T-helper 17 cell (primary cell): ENCODE measurements around the gene CD200. TPM values are rescaled to one million over a fixed set of nuclear protein-coding genes. Genes with fewer than 3 reads are reported as not detected.
"Not testable (repeated sequence)": the region's sequence is repeated elsewhere in the genome, so short reads cannot be mapped to it uniquely, and the experiment has no call there.

Experiments
- ATAC-seq: fragments of 150-1000 bp; cut with Tn5 transposase; 2 replicates; pipeline ENCODE4 v1.10.0; 2021; ENCODE audit warnings: mild to moderate bottlenecking, moderate library complexity
- DNase-seq, 3 donors: peaks; one replicate each; pipeline versions ENCODE4 v3.0.0 to v3.0.0-alpha.2; 2020 to 2021
- H3K9me3 ChIP-seq: one replicate; pipeline ENCODE4 v1.7.0; 2013; ENCODE audit warnings: low read length, mild to moderate bottlenecking; ENCODE audit not compliant: control insufficient read depth, poor library complexity, severe bottlenecking
- H3K27ac Mint-ChIP-seq: one replicate; pipeline ENCODE4 v1.8.0; 2022; ENCODE audit warnings: mild to moderate bottlenecking, moderate library complexity, mixed read lengths
- H3K27me3 Mint-ChIP-seq: one replicate; pipeline ENCODE4 v1.8.0; 2022; ENCODE audit warnings: mixed read lengths
- H3K36me3 Mint-ChIP-seq: one replicate; pipeline ENCODE4 v1.8.0; 2022; ENCODE audit warnings: low read depth, mixed read lengths
- H3K4me1 Mint-ChIP-seq: one replicate; pipeline ENCODE4 v1.8.0; 2022; ENCODE audit warnings: mild to moderate bottlenecking, mixed read lengths
- H3K4me3 Mint-ChIP-seq: one replicate; pipeline ENCODE4 v1.8.0; 2022; ENCODE audit warnings: mild to moderate bottlenecking, moderate library complexity, mixed read lengths
- total RNA-seq, 4 donors: library from RNA in 2 of 4; stranded (reverse) in 2 of 4; gene quantifications; one replicate each; pipeline ENCODE4 v1.2.3 and lab custom pipeline; 2022 to 2026

Gene CD200
- total RNA-seq, 2 donors from 2014 or later = 1.7 to 2.8 TPM

DNA sequence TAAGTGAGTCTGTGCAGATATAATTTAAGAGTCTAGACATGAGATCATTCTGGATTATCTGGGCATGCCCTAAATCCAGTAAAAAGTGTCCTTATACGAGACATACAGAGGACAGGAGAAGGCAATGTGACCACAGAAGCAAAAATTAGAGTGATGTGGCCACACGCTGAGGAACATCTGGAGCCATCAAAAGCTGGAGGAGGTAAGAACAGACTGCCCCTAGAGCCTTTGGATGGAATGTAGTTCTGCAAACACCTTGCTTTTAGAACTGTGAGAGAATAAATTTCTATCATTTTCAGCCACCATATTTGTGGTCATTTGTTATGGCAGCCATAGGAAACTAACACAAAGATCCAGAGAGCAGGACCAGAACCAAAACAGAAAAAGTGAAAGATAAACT is 41.0 kb downstream of the CD200 start:
- H3K27me3 Mint-ChIP-seq = no peaks in the 10 kb centered on the region
- DNase-seq (no peak), ATAC-seq (no peak)
- peaks cover 5% of the 10 kb centered on the region for H3K4me1 Mint-ChIP-seq
- H3K27ac Mint-ChIP-seq = no peak overlapping the region
- H3K36me3 Mint-ChIP-seq = no peaks in the 10 kb centered on the region
- no peak overlapping the region for H3K4me3 Mint-ChIP-seq
- no peaks in the 10 kb centered on the region for H3K9me3 ChIP-seq

DNA sequence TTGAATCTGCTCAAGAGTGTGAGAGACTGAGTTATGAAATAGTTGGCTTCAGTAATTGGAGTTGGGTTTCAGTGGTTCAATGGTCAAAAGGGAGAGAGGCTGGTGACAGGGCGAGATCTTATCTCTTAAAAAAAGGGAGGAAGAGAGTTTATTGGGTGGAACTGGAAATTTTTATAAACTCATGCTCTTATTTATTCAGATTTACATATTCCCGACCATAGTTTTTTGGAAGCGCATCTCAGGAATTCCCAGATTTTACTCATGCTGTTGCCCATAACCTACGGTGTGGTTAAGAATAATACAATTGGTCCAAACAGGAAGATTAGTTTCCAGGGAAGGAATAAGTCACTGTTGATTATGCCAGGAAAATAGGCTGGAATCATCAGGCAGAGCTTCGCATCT is 41.4 kb downstream of the CD200 start:
- Mint-ChIP-seq H3K4me3 (no peak overlapping the region), H3K36me3 (no peaks in the 10 kb centered on the region), H3K4me1 (peaks cover 5% of the 10 kb centered on the region), H3K27ac (no peak overlapping the region), H3K27me3 (no peaks in the 10 kb centered on the region)
- H3K9me3 ChIP-seq = no peaks in the 10 kb centered on the region
- DNase-seq (no peak), ATAC-seq (no peak)

DNA sequence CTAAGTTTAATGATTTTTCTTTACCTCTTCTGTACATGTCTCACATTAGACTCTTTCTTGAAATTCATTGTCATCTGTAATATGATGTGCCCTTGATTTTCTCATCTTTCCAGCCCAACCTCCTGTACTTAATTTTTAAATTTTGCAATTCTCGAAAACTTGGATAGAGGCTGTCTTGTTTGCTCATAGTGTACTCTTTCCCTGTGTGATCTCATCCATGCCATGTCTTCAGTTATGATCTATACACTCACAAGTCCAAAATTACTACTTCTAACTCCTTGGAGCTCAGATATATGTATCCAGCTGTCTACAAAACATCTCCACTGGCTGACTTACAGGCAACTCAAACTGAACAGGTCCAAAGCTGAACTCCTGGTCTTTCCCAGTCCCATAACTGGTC is 42.2 kb downstream of the CD200 start:
- no peaks in the 10 kb centered on the region for H3K9me3 ChIP-seq
- H3K4me3 Mint-ChIP-seq = no peak overlapping the region
- no peaks in the 10 kb centered on the region for H3K36me3 Mint-ChIP-seq
- ATAC-seq = no peak
- DNase-seq = no peak
- peaks cover 5% of the 10 kb centered on the region for H3K4me1 Mint-ChIP-seq
- H3K27me3 Mint-ChIP-seq = no peaks in the 10 kb centered on the region
- H3K27ac Mint-ChIP-seq = no peak overlapping the region

DNA sequence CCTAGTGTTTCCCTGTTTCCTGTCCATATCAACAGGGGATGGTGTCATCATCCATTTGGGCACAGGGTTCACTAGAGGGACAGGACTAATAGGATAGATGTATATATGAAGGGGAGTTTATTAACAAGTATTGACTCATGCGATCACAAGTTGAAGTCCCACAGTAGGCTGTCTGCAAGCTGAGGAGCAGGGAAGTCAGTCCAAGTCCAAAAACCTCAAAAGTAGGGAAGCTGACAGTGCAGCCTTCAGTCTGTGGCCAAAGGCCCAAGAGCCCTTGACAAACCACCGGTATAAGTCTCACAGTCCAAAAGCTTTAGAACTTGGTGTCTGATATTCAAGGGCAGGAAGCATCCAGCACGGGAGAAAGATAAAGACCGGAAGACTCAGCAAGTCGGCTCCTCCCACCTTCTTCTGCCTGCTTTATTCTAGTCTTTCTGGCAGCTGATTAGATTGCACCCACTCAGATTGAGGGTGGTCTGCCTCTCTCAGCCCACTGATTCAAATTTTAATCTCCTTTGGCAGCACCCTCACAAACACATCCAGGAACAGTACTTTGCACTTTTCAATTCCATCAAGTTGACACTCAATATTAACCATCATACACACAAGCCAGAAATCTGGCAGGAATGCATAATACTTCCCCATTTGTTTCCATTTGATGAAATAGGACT is 43.4 kb downstream of the CD200 start:
- Mint-ChIP-seq H3K27ac (no peak overlapping the region), H3K36me3 (no peaks in the 10 kb centered on the region), H3K4me1 (peaks cover 5% of the 10 kb centered on the region), H3K27me3 (no peaks in the 10 kb centered on the region), H3K4me3 (no peak overlapping the region)
- no peak for DNase-seq
- no peaks in the 10 kb centered on the region for H3K9me3 ChIP-seq
- no peak for ATAC-seq

DNA sequence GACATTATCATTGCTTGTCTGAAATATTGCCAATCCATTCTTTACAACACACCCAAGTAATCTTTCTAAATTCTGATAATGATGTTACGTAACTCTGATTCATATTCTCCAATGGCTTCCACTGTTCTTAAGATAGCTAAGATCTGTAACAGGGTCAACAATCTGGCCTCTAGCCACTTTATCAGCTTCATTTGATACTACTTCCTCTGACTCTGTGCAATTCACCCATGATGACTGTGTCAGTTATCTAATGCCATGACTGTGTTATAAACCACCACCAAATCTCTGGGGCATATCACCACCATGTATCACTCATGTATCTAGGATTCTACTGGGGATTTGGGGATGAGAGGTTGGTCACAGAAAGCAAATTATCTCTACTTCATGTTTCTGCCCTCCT is 44.0 kb downstream of the CD200 start:
- Mint-ChIP-seq H3K27me3 (no peaks in the 10 kb centered on the region), H3K4me1 (peaks cover 5% of the 10 kb centered on the region), H3K36me3 (no peaks in the 10 kb centered on the region), H3K4me3 (no peak overlapping the region), H3K27ac (no peak overlapping the region)
- no peaks in the 10 kb centered on the region for H3K9me3 ChIP-seq
- no peak for ATAC-seq
- no peak for DNase-seq

DNA sequence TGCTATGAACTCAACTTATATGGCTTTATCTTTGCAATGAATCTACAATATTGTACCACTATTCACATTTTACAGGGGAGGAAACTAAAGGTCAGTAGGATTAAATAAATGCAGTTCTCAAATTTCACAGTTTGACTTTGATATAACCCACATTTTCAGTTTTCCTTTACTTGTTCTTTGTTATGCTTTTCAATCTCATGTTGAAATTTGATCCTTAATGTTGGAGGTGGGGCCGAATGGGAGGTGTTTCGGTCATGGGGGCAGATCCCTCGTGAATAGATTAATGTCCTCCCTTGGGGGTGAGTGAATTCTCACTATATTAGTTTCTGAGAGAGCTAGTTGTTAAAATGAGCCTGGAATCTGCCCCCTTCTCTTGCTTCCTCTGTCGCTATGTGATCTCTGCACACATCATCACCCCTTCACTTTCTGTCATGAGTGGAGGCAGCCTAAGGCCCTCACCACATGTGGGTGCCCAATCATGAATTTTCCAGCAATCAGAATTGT is 44.7 kb downstream of the CD200 start:
- Mint-ChIP-seq H3K27me3 (no peaks in the 10 kb centered on the region), H3K4me1 (peaks cover 5% of the 10 kb centered on the region), H3K36me3 (no peaks in the 10 kb centered on the region), H3K27ac (no peak overlapping the region), H3K4me3 (no peak overlapping the region)
- H3K9me3 ChIP-seq = no peaks in the 10 kb centered on the region
- ATAC-seq = no peak
- no peak for DNase-seq

DNA sequence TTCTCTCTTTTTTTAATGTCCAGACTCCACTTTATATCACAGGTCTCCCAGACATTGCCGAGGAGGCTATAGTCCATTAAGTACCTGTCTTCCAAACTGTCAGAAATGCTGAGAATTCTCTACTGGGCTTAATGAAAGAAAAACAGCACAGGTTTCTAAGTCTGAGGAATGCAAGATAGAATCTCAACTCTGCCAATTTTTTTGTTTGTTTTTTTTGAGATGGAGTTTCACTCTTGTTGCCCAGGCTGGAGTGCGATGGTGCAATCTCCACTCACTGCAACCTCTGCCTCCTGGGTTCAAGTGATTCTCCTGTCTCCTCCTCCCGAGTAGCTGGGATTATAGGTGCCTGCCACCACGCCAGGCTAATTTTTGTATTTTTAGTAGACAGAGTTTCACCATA is 45.4 kb downstream of the CD200 start:
- not testable (repeated sequence) for H3K4me3 Mint-ChIP-seq, H3K27me3 Mint-ChIP-seq, H3K9me3 ChIP-seq, H3K27ac Mint-ChIP-seq, H3K36me3 Mint-ChIP-seq, ATAC-seq, H3K4me1 Mint-ChIP-seq, DNase-seq

DNA sequence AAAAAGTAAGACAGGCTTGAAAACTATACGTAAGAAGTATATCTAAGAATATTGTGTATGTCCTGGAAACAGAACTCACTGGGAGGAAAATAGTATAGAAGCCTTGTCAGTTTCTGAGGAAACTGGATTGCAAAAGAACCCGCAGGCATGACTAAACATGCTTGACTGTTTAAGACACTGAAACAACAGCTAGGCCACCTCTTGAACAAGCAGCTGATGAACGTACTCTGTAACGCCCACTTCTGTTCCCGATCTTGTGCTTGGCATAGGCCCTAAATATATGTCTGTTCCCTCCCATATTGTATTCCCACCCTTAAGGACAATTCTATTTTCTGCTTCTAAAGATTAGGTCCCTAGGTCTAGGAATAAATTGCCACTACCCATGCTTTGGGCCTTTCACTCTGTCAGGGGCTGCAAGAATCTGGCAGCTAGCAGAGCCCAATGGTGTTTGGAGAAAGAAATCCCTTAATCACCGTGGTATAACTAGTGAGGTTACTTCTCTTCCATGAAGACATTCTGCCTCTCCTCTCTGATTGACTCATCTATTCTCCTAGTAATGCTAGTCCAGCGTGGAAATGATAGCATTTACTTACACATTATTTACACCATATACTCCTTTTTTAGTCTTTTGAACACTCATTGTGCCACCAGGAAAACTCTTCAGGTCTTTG is 46.2 kb downstream of the CD200 start:
- no peak overlapping the region for H3K27ac Mint-ChIP-seq
- no peak overlapping the region for H3K4me3 Mint-ChIP-seq
- H3K36me3 Mint-ChIP-seq = no peaks in the 10 kb centered on the region
- no peaks in the 10 kb centered on the region for H3K27me3 Mint-ChIP-seq
- ATAC-seq (no peak), DNase-seq (no peak)
- no peaks in the 10 kb centered on the region for H3K4me1 Mint-ChIP-seq
- H3K9me3 ChIP-seq = no peaks in the 10 kb centered on the region

DNA sequence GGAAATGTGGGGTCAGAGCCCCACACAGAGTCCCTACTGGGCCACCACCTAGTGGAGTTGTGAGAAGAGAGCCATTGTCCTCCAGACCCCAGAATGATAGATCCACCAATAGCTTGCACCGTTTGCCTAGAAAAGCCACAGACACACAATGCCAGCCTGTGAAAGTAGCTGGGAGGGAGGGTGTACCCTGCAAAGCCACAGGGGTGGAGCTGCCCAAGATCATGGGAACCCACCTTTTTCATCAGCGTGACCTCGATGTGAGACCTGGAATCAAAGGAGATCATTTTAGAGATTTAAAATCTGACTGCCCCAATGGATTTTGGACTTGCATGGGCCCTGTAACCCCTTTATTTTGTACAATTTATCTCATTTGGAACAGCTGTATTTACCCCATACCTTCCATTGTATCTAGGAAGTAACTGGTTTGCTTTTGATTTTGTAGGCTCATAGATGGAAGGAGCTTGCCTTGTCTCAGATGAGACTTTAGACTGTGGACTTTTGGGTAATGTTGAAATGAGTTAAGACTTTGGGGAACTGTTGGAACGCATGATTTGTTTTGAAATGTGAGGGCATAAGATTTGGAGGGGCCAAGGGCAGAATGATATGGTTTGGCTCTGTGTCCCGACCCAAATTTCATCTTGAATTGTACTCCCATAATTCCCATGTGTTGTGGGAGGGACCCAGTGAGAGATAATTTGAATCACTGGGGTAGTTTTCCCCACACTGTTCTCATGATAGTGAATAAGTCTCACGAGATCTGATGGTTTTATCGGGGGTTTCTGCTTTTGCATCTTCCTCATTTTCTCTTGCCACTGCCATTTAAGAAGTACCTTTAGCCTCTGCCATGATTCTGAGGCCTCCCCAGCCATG is 49.0 kb downstream of the CD200 start:
- H3K36me3 Mint-ChIP-seq = no peaks in the 10 kb centered on the region
- DNase-seq = no peak
- peaks cover 3% of the 10 kb centered on the region for H3K9me3 ChIP-seq
- H3K27me3 Mint-ChIP-seq = peaks cover 7% of the 10 kb centered on the region
- no peak overlapping the region for H3K27ac Mint-ChIP-seq
- ATAC-seq = no peak
- no peak overlapping the region for H3K4me3 Mint-ChIP-seq
- H3K4me1 Mint-ChIP-seq = peaks cover 3% of the 10 kb centered on the region

DNA sequence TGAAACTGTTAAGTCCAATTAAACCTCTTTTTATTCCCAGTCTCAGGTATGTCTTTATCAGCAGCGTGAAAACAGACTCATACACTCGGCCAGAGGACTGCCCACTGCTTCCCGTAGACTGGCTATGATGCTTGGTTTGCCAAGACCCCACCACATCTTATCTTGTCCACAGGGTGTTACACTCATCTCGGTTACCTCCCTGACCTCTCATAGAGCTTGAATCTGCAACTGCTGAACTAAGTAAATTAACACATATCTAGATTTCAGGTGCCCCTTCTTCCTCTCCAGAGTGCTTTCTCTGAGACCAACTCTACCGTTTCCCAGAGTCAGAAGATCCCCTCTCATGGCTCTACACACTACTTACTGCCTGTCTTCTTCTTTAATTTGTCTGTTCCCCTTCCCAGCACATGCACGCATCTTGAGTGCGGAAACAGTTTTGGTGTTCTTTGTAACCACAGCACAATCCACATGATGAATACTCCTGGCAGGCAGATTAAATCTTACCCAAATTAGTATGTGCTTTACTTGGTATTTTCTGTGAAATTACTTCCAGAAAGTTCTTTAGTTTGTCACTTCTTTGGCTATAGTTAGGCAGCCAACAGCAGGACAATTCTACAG is 49.7 kb downstream of the CD200 start:
- Mint-ChIP-seq H3K4me3 (no peak overlapping the region), H3K27me3 (peaks cover 7% of the 10 kb centered on the region), H3K4me1 (peaks cover 3% of the 10 kb centered on the region), H3K36me3 (no peaks in the 10 kb centered on the region), H3K27ac (no peak overlapping the region)
- ATAC-seq (no peak), DNase-seq (no peak)
- H3K9me3 ChIP-seq = peaks cover 3% of the 10 kb centered on the region

DNA sequence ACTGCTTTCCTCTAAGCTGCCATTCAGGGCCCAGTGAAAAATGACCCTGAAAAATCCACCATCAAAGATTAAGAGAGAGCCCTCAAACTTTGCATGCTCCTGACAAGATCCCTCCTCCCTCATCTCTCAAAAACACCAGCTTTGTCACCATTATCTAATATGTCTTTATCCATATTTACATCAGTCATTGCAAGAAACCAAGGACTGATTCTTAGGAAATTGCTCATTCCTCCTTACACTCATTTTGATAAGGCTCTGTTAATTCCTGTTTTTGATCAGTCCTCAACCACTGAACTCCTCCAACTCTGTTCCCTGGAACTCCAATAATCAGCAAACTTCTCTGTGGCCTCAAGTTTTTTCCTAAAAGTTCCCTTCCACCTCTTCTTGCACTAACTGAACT is 51.8 kb downstream of the CD200 start:
- Mint-ChIP-seq H3K4me3 (no peak overlapping the region), H3K27me3 (peaks cover 7% of the 10 kb centered on the region), H3K4me1 (peaks cover 7% of the 10 kb centered on the region), H3K27ac (no peak overlapping the region), H3K36me3 (no peaks in the 10 kb centered on the region)
- ATAC-seq (no peak), DNase-seq (no peak)
- peaks cover 3% of the 10 kb centered on the region for H3K9me3 ChIP-seq

DNA sequence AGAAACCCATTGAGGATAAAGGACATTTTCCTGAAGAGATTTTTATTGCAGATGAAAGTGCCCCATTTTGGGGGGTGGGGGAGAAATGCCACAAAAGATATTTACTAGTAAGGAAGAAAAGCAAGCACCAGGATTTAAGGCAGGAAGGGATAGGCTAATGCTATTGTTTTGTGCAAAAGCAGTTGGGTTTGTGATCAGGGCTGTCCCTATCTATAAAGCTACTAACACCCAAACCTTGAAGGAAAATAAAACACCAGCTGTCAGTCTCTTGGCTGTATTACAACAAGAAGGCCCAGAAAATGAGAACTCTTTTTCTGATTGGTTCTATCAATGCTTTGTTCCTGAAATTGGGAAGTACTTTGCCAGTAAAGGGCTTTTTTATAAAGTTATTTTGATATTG is 56.0 kb downstream of the CD200 start:
- no peak for DNase-seq
- no peak overlapping the region for H3K4me3 Mint-ChIP-seq
- H3K27ac Mint-ChIP-seq = no peak overlapping the region
- H3K9me3 ChIP-seq = peaks cover 3% of the 10 kb centered on the region
- peaks cover 13% of the 10 kb centered on the region for H3K4me1 Mint-ChIP-seq
- no peaks in the 10 kb centered on the region for H3K36me3 Mint-ChIP-seq
- no peak for ATAC-seq
- peaks cover 7% of the 10 kb centered on the region for H3K27me3 Mint-ChIP-seq

DNA sequence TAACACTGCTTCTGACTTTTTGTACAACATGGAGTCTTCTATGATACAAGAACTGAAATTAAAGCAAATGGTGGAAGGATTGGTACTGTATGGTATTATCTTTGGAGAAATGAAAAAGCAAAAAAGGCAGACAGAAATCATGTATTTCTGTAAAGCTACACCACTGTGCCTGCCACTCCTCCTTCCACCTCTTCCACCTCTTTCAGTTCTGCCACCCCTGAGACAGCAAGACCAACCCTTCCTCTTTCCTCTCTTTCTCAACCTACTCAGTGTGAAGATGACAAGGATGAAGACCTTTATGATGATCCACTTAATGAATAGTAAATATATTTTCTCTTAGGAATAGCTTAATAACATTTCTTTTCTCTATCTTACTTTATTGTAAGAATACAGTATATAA is 57.0 kb downstream of the CD200 start:
- Mint-ChIP-seq H3K4me3 (no peak overlapping the region), H3K36me3 (no peaks in the 10 kb centered on the region)
- ATAC-seq = no peak

More for the DNA sequence above, 57.0 kb downstream of the CD200 start:
- peaks cover 3% of the 10 kb centered on the region for H3K9me3 ChIP-seq
- peaks cover 3% of the 10 kb centered on the region for H3K27me3 Mint-ChIP-seq
- no peak overlapping the region for H3K27ac Mint-ChIP-seq
- peaks cover 12% of the 10 kb centered on the region for H3K4me1 Mint-ChIP-seq
- DNase-seq = no peak
